BLaER1 (cell line): Measurements from ENCODE around the gene VARS2.
"Not testable (repeated sequence)": the region's sequence is repeated elsewhere in the genome, so short reads cannot be mapped to it uniquely, and the experiment has no call there.

Experiments
- H3K27ac ChIP-seq: shearing (Covaris generic); formaldehyde crosslinking; 2 replicates; pipeline ENCODE4 v1.8.1; 2022
- H3K27me3 ChIP-seq: shearing (Covaris generic); formaldehyde crosslinking; 2 replicates; pipeline ENCODE4 v1.8.1; 2022
- H3K36me3 ChIP-seq: shearing (Covaris generic); formaldehyde crosslinking; 2 replicates; pipeline ENCODE4 v1.8.1; 2022
- H3K4me1 ChIP-seq: shearing (Covaris generic); formaldehyde crosslinking; 2 replicates; pipeline ENCODE4 v1.8.1; 2022
- H3K4me2 ChIP-seq: shearing (Covaris generic); formaldehyde crosslinking; 2 replicates; pipeline ENCODE4 v1.8.1; 2022
- H3K4me3 ChIP-seq: shearing (Covaris generic); formaldehyde crosslinking; 2 replicates; pipeline ENCODE4 v1.8.1; 2022
- H3K9ac ChIP-seq: shearing (Covaris generic); formaldehyde crosslinking; 2 replicates; pipeline ENCODE4 v1.8.1; 2022
- H3K9me3 ChIP-seq: shearing (Covaris generic); formaldehyde crosslinking; 2 replicates; pipeline ENCODE4 v1.8.1; 2022
- H4K20me1 ChIP-seq: shearing (Covaris generic); formaldehyde crosslinking; 2 replicates; pipeline ENCODE4 v1.8.1; 2022
- Cebpa-rat ChIP-seq: shearing (Covaris generic); IDR thresholded peaks from 2 replicates; pipeline ENCODE4 v1.8.1; 2022

The VARS2 gene

DNA sequence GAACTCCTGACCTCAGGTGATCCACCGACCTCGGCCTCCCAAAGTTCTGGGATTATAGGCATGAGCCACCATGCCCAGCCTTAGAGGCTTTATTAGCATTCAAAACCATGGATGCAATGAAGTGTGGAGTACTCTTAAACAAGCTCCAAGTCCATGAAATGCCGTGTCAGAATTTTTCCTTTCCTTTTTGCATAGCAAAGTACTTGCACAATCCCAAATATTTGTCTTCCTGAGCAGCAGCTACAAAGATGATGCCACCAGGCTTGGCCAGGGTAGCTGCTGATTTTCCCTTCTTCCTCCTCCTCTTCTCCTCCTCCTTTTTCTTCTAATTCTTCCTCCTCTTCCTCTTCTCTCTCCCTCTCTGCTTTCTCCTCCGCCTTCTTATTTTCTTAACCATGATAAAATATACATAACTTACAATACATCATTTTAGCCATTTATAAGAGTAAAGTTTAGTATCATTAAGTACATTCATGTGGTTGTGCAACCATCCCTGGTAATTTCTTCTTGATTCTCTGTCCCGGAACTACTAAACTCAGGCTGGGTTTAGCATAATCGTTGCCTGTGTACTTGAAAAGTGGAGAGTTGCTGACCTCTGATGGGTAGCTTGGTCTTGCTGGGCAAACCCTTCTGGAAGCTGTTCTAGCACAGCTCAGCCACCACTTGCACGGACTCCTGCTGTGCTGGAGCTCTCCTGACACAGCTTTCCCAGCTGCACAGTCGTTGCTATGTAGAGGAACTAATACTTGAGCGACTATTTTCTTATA is 47.1 kb downstream of the VARS2 start:
- no peak overlapping the region for H3K9ac ChIP-seq
- H3K4me3 ChIP-seq: no peak overlapping the region
- H3K4me1 ChIP-seq: peaks cover 5% of the 10 kb centered on the region
- H3K9me3 ChIP-seq: no peaks in the 10 kb centered on the region
- H3K27me3 ChIP-seq: no peaks in the 10 kb centered on the region
- H4K20me1 ChIP-seq: no peaks in the 10 kb centered on the region
- H3K4me2 ChIP-seq: no peak overlapping the region
- no peaks in the 10 kb centered on the region for H3K36me3 ChIP-seq
- no peak overlapping the region for H3K27ac ChIP-seq
- TF ChIP-seq Cebpa-rat: no peak

DNA sequence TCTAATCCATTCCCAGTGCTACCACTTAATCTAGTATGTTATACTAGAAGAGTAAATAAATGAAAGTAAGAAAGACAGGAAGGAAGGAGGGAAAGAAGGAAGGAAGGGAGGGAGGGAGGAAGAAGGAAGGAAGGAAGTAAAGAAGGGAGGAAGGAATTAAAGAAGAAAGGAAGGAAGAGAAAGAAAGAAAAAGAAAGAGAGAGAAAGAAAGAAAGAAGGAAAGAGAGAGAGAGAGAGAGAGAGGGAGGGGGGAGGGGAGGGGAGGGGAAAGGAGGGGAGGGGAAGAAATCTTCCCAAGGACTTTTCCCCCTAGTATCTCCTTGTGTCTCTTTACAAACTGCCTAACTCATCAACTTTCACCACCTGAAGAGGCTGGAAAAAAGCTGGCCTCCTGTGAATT is 48.7 kb downstream of the VARS2 start:
- Histone ChIP-seq H3K4me2 (no peak overlapping the region), H3K4me1 (no peaks in the 10 kb centered on the region), H4K20me1 (no peaks in the 10 kb centered on the region), H3K36me3 (no peaks in the 10 kb centered on the region), H3K9me3 (no peaks in the 10 kb centered on the region), H3K9ac (no peak overlapping the region), H3K27me3 (no peaks in the 10 kb centered on the region), H3K4me3 (no peak overlapping the region), H3K27ac (no peak overlapping the region)
- TF ChIP-seq Cebpa-rat: no peak

- Histone ChIP-seq H3K4me1 (no peaks in the 10 kb centered on the region), H3K4me3 (no peak overlapping the region), H3K36me3 (no peaks in the 10 kb centered on the region), H3K9me3 (no peaks in the 10 kb centered on the region), H3K9ac (no peak overlapping the region), H4K20me1 (no peaks in the 10 kb centered on the region), H3K27me3 (no peaks in the 10 kb centered on the region), H3K27ac (no peak overlapping the region), H3K4me2 (no peak overlapping the region)
- no peak for TF ChIP-seq Cebpa-rat
Observed at GRCh38 chr6:30963641-30964040, 49.6 kb downstream of the VARS2 start.

DNA sequence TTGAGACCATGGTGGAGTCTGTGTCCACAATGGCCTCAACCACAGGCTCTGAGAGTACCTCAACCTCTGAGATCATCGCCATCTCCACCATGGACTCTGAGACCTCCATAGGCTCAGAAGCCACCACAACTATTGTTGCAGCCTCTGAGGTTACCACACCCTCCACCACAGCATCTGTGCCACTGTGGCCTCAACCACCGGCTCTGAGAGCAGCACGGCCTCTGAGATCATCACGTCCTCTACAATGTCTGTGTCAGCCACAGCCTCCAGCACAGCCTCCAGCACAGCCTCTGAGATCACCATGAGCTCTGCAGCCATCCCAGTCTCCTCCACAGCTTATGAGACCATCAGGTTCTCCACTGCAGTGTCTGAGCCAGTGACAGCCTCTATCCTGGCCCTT is 50.0 kb downstream of the VARS2 start:
- Histone ChIP-seq H3K9ac (no peak overlapping the region), H3K27me3 (no peaks in the 10 kb centered on the region), H3K4me1 (no peaks in the 10 kb centered on the region), H4K20me1 (no peaks in the 10 kb centered on the region), H3K9me3 (no peaks in the 10 kb centered on the region), H3K36me3 (no peaks in the 10 kb centered on the region), H3K4me2 (no peak overlapping the region), H3K4me3 (no peak overlapping the region), H3K27ac (no peak overlapping the region)
- no peak for TF ChIP-seq Cebpa-rat

GRCh38 chr6:30965140-30965601 is 51.1 kb downstream of the VARS2 start:
- Histone ChIP-seq H3K36me3 (no peaks in the 10 kb centered on the region), H3K9me3 (no peaks in the 10 kb centered on the region), H3K27me3 (no peaks in the 10 kb centered on the region), H3K4me2 (no peak overlapping the region), H3K4me3 (no peak overlapping the region), H3K4me1 (no peaks in the 10 kb centered on the region), H4K20me1 (no peaks in the 10 kb centered on the region), H3K27ac (no peak overlapping the region), H3K9ac (no peak overlapping the region)
- no peak for TF ChIP-seq Cebpa-rat

- no peak for TF ChIP-seq Cebpa-rat
- no peaks in the 10 kb centered on the region for H3K36me3 ChIP-seq
- H3K27me3 ChIP-seq: no peaks in the 10 kb centered on the region
- H4K20me1 ChIP-seq: no peaks in the 10 kb centered on the region
- no peak overlapping the region for H3K4me2 ChIP-seq
- H3K4me3 ChIP-seq: no peak overlapping the region
- H3K27ac ChIP-seq: no peak overlapping the region
- no peaks in the 10 kb centered on the region for H3K4me1 ChIP-seq
- no peak overlapping the region for H3K9ac ChIP-seq
- no peaks in the 10 kb centered on the region for H3K9me3 ChIP-seq
Observed at GRCh38 chr6:30966154-30966553, 52.1 kb downstream of the VARS2 start.

- H3K27me3 ChIP-seq, H3K9me3 ChIP-seq, H3K27ac ChIP-seq, H3K36me3 ChIP-seq, H3K4me3 ChIP-seq, H3K4me2 ChIP-seq, H3K4me1 ChIP-seq, H4K20me1 ChIP-seq, H3K9ac ChIP-seq: not testable (repeated sequence)
Observed at GRCh38 chr6:30969171-30969570, 55.1 kb downstream of the VARS2 start.

GRCh38 chr6:30970946-30971345 is 56.9 kb downstream of the VARS2 start:
- Histone ChIP-seq H3K36me3 (no peaks in the 10 kb centered on the region), H3K27me3 (no peaks in the 10 kb centered on the region), H3K4me3 (no peak overlapping the region), H3K4me1 (no peaks in the 10 kb centered on the region), H3K27ac (no peak overlapping the region), H4K20me1 (no peaks in the 10 kb centered on the region), H3K9ac (no peak overlapping the region), H3K9me3 (no peaks in the 10 kb centered on the region), H3K4me2 (no peak overlapping the region)
- TF ChIP-seq Cebpa-rat: no peak

DNA sequence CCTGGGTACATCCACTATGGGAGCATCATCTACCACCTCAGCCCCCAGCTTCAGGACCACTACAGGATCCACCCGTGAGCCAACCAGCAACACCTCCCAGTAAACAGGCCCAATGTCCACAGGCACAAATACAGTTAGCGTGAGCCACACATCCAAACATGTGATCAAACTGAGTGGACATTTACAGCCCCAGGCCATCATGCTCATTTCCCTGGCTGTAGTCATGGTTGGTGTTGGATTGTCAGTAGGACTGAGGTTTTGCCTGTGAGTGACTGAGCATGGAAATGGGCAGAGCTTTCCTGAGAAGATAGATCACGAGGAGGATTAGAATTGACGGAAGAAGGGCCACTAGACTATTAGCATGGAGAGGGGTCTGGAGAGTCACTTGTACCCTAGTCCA is 58.8 kb downstream of the VARS2 start:
- no peak overlapping the region for H3K9ac ChIP-seq
- no peak overlapping the region for H3K4me3 ChIP-seq
- H4K20me1 ChIP-seq: no peaks in the 10 kb centered on the region
- H3K4me2 ChIP-seq: no peak overlapping the region
- H3K4me1 ChIP-seq: no peaks in the 10 kb centered on the region
- no peaks in the 10 kb centered on the region for H3K36me3 ChIP-seq
- no peak overlapping the region for H3K27ac ChIP-seq
- H3K9me3 ChIP-seq: no peaks in the 10 kb centered on the region
- TF ChIP-seq Cebpa-rat: no peak
- H3K27me3 ChIP-seq: 0 out of 2 replicates have a peak, but pooled peaks cover under 1% of the 10 kb centered on the region

GRCh38 chr6:30974490-30975252 is 60.6 kb downstream of the VARS2 start:
- H3K27me3 ChIP-seq: peaks cover 7% of the 10 kb centered on the region; the same call in 1 of the 2 replicates
- no peaks in the 10 kb centered on the region for H4K20me1 ChIP-seq

More at GRCh38 chr6:30974490-30975252, 60.6 kb downstream of the VARS2 start:
- Histone ChIP-seq H3K4me2 (no peak overlapping the region), H3K4me3 (no peak overlapping the region), H3K9me3 (no peaks in the 10 kb centered on the region), H3K27ac (no peak overlapping the region), H3K4me1 (peaks cover 14% of the 10 kb centered on the region), H3K36me3 (no peaks in the 10 kb centered on the region), H3K9ac (no peak overlapping the region)
- TF ChIP-seq Cebpa-rat: no peak
